Measurements from ENCODE around the gene OSTN.

The OSTN gene

GRCh38 chr3:191257286-191257685 lies 58.2 kb downstream of the OSTN start (continued):
- TF ChIP-seq, protein P1, sequence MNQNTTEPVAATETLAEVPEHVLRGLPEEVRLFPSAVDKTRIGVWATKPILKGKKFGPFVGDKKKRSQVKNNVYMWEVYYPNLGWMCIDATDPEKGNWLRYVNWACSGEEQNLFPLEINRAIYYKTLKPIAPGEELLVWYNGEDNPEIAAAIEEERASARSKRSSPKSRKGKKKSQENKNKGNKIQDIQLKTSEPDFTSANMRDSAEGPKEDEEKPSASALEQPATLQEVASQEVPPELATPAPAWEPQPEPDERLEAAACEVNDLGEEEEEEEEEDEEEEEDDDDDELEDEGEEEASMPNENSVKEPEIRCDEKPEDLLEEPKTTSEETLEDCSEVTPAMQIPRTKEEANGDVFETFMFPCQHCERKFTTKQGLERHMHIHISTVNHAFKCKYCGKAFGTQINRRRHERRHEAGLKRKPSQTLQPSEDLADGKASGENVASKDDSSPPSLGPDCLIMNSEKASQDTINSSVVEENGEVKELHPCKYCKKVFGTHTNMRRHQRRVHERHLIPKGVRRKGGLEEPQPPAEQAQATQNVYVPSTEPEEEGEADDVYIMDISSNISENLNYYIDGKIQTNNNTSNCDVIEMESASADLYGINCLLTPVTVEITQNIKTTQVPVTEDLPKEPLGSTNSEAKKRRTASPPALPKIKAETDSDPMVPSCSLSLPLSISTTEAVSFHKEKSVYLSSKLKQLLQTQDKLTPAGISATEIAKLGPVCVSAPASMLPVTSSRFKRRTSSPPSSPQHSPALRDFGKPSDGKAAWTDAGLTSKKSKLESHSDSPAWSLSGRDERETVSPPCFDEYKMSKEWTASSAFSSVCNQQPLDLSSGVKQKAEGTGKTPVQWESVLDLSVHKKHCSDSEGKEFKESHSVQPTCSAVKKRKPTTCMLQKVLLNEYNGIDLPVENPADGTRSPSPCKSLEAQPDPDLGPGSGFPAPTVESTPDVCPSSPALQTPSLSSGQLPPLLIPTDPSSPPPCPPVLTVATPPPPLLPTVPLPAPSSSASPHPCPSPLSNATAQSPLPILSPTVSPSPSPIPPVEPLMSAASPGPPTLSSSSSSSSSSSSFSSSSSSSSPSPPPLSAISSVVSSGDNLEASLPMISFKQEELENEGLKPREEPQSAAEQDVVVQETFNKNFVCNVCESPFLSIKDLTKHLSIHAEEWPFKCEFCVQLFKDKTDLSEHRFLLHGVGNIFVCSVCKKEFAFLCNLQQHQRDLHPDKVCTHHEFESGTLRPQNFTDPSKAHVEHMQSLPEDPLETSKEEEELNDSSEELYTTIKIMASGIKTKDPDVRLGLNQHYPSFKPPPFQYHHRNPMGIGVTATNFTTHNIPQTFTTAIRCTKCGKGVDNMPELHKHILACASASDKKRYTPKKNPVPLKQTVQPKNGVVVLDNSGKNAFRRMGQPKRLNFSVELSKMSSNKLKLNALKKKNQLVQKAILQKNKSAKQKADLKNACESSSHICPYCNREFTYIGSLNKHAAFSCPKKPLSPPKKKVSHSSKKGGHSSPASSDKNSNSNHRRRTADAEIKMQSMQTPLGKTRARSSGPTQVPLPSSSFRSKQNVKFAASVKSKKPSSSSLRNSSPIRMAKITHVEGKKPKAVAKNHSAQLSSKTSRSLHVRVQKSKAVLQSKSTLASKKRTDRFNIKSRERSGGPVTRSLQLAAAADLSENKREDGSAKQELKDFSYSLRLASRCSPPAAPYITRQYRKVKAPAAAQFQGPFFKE (tag by site-specific recombination; IDR thresholded peaks at IDR 0.05; ENCODE audit: borderline replicate concordance), result no peak
- TF ChIP-seq ZNF416 (tag by site-specific recombination; IDR thresholded peaks at IDR 0.05), result no peak
- TF ChIP-seq, protein P2, sequence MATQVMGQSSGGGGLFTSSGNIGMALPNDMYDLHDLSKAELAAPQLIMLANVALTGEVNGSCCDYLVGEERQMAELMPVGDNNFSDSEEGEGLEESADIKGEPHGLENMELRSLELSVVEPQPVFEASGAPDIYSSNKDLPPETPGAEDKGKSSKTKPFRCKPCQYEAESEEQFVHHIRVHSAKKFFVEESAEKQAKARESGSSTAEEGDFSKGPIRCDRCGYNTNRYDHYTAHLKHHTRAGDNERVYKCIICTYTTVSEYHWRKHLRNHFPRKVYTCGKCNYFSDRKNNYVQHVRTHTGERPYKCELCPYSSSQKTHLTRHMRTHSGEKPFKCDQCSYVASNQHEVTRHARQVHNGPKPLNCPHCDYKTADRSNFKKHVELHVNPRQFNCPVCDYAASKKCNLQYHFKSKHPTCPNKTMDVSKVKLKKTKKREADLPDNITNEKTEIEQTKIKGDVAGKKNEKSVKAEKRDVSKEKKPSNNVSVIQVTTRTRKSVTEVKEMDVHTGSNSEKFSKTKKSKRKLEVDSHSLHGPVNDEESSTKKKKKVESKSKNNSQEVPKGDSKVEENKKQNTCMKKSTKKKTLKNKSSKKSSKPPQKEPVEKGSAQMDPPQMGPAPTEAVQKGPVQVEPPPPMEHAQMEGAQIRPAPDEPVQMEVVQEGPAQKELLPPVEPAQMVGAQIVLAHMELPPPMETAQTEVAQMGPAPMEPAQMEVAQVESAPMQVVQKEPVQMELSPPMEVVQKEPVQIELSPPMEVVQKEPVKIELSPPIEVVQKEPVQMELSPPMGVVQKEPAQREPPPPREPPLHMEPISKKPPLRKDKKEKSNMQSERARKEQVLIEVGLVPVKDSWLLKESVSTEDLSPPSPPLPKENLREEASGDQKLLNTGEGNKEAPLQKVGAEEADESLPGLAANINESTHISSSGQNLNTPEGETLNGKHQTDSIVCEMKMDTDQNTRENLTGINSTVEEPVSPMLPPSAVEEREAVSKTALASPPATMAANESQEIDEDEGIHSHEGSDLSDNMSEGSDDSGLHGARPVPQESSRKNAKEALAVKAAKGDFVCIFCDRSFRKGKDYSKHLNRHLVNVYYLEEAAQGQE (tag by site-specific recombination; IDR thresholded peaks at IDR 0.05), result no peak
- TF ChIP-seq ZNF433 (tag by site-specific recombination; IDR thresholded peaks at IDR 0.05; ENCODE audit: low read depth), result no peak
- no peak for TF ChIP-seq ZNF501 (tag by site-specific recombination; IDR thresholded peaks at IDR 0.05)
- TF ChIP-seq, protein P3, sequence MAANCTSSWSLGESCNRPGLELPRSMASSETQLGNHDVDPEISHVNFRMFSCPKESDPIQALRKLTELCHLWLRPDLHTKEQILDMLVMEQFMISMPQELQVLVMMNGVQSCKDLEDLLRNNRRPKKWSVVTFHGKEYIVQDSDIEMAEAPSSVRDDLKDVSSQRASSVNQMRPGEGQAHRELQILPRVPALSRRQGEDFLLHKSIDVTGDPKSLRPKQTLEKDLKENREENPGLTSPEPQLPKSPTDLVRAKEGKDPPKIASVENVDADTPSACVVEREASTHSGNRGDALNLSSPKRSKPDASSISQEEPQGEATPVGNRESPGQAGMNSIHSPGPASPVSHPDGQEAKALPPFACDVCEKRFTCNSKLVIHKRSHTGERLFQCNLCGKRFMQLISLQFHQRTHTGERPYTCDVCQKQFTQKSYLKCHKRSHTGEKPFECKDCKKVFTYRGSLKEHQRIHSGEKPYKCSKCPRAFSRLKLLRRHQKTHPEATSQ (tag by site-specific recombination; IDR thresholded peaks at IDR 0.05), result no peak
- TF ChIP-seq SCRT2 (tag by site-specific recombination; IDR thresholded peaks at IDR 0.05), result no peak

DNA sequence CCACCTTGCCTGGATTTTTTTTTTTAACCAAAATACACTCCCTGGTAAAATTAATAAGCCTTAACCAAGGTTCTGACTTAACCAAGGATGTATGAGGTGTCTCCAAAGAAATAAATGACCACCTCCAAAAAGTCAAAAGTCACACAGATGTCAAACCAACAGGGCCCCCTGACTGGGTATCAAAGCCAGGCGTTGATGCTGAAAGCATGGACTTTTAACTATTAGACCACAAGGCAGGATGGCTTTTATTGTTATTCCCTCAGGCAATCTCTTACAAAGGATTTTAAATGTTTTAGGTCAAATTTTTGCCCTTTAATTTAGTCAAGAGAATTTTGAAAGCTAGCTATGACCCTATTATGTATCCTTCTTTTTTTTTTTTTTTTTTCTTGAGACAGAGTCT lies 60.4 kb downstream of the OSTN start:
- Histone ChIP-seq H3K36me3 (ENCODE audit: control insufficient read depth in 2 of 2, insufficient read depth in 1 of 2, low read length in 2 of 2) (no peaks in the 10 kb centered on the region), H3K4me3 (ENCODE audit: low read depth, low read length) (no peak overlapping the region), H3K4me1 (ENCODE audit: control insufficient read depth, insufficient read depth, low read length) (peaks cover 6% of the 10 kb centered on the region), H3K9me3 (ENCODE audit: control insufficient read depth, insufficient read depth, low read depth, low read length) (no peaks in the 10 kb centered on the region), H3K27ac (ENCODE audit: extremely low read depth, low read depth, low read length) (no peak overlapping the region)
- ChIA-PET CTCF (no interaction called here), POLR2A (no interaction called here)
- no peak for TF ChIP-seq BCL11B (tag by site-specific recombination; IDR thresholded peaks at IDR 0.05; ENCODE audit: low read depth)
- no peak for TF ChIP-seq ZNF561 (tag by site-specific recombination; IDR thresholded peaks at IDR 0.05; ENCODE audit: borderline replicate concordance)
- TF ChIP-seq ZNF239 (tag by site-specific recombination; IDR thresholded peaks at IDR 0.05), result no peak

DNA sequence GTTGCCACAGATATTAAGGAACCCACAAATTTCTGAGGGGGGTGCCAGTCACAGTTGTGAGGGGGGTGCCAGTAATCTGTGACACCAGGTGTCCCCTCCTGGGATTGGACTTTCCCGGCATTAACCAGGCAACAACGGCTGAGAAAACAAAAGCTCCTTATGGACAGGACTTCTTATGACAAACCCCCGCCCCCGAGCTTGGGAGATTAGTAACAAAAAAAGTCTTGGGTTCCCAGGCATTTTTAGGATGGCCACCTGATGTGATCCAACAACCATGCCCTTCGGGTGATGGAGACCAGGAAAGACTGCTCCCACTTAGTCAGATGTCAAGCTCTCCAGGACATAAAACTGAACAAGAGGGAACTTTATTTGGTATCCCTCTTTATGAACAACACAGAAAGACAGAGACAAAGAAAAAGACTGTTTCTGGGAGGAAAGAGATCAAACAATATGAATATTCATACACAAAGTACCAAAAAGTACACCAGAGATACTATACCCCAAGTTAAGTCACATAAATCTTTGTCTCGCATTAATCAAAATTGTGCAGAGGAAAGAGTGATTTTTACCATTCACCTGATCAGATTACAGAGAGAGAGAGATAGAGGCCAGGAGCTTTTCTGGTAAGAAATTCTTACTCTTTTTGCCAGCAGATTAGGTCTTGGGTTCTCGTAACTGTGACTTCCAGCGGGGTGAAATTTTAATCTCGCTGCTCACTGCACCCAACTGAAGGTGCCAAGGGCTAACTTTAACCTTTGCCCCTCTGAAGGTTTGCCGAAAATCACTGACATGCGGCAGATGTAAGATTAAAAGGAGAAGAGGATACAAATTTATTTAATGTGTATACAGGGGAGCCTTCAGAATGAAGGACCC lies 61.6 kb downstream of the OSTN start:
- no peaks in the 10 kb centered on the region; the same call in 1 of the 2 replicates for H3K4me1 ChIP-seq (ENCODE audit: control insufficient read depth, insufficient read depth, low read length)
- no peak overlapping the region for H3K4me3 ChIP-seq (ENCODE audit: low read depth, low read length)
- ChIA-PET POLR2A (no interaction called here), CTCF (no interaction called here)
- no peaks in the 10 kb centered on the region for H3K36me3 ChIP-seq (ENCODE audit: control insufficient read depth in 2 of 2, insufficient read depth in 1 of 2, low read length in 2 of 2)
- H3K27ac ChIP-seq (ENCODE audit: extremely low read depth, low read depth, low read length), result no peak overlapping the region
- TF ChIP-seq ZNF354C (tag by site-specific recombination; IDR thresholded peaks at IDR 0.05; ENCODE audit: borderline replicate concordance, low read depth), result no peak
- TF ChIP-seq PRDM10 (tag by site-specific recombination; IDR thresholded peaks at IDR 0.05), result peak; percentile 52; the same call in 1 of the 2 replicates
- H3K9me3 ChIP-seq (ENCODE audit: control insufficient read depth, insufficient read depth, low read depth, low read length), result no peaks in the 10 kb centered on the region
